ENCODE results near the gene FBN1. TPM values are rescaled to one million over a fixed set of nuclear protein-coding genes. Genes with fewer than 3 reads are reported as not detected.

The FBN1 gene
- total and polyA plus RNA-seq, 8 donors = 4.7 to 384 (median 42.6) TPM

- H3K4me1 ChIP-seq = peaks cover 0 to 17% (median 7%) of the 10 kb centered on the region in 4 donors
- H3K27me3 ChIP-seq = no peaks in the 10 kb centered on the region
- H3K27ac ChIP-seq = no peak overlapping the region
- DNase-seq = no peak
- TF ChIP-seq CTCF (IDR thresholded peaks at IDR 0.05) (no peak), POLR2A (IDR thresholded peaks at IDR 0.05) (no peak), EP300 (IDR thresholded peaks at IDR 0.05) (no peak), POLR2AphosphoS5 (IDR thresholded peaks at IDR 0.05) (no peak)
- 86 to 100% (median 93%) methylated on average over 1 of the region's 1 CpG for WGBS, 5 donors
- H3K9me3 ChIP-seq = no peaks in the 10 kb centered on the region
- H3K4me3 ChIP-seq = no peak overlapping the region
- intact Hi-C loops (cut with DNase I; ENCODE audit: low total_unique reads) = no loop called here
- H3K36me3 ChIP-seq = no peaks in the 10 kb centered on the region
These were observed 22.1 kb downstream of the FBN1 start for GRCh38 chr15:48623456-48623855.

DNA sequence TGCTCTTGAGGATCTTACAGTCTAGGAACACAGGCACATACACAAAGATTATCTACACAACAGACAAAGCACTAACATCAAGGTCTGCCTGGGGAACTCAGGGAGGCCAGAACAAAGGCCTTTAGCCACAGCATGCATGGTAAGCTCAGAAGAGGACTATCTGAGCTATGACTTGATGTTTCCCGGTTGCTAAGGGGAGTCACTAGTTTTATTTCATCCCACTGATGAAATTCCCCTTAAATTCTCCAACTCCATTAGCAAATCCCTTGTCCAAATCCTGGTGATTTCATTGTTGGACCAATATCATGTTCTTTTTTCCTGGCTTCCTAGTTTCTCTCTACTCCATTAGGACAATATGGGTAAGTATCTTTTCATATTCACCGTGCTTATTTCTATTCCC, 23.3 kb downstream of the FBN1 start:
- WGBS, 5 donors = 71 to 91% (median 82%) methylated on average over 2 of the region's 2 CpGs

GRCh38 chr15:48619446-48619845, 26.1 kb downstream of the FBN1 start:
- intact Hi-C loops (cut with DNase I; ENCODE audit: low total_unique reads) = no loop called here
- H3K36me3 ChIP-seq = no peaks in the 10 kb centered on the region
- no peak for TF ChIP-seq EP300 (IDR thresholded peaks at IDR 0.05)
- no peak for TF ChIP-seq POLR2A (IDR thresholded peaks at IDR 0.05)
- 81 to 88% (median 85%) methylated on average over 2 of the region's 2 CpGs for WGBS, 5 donors
- H3K4me3 ChIP-seq = no peak overlapping the region
- peaks cover 0 to 32% (median 14%) of the 10 kb centered on the region in 4 donors for H3K4me1 ChIP-seq
- DNase-seq = no peak
- H3K9me3 ChIP-seq = no peaks in the 10 kb centered on the region
- H3K27me3 ChIP-seq = no peaks in the 10 kb centered on the region
- no peak overlapping the region for H3K27ac ChIP-seq

More for the DNA sequence above, 23.3 kb downstream of the FBN1 start:
- Histone ChIP-seq H3K9me3 (no peaks in the 10 kb centered on the region), H3K4me3 (no peak overlapping the region), H3K4me1 (peaks cover 0 to 21% (median 6%) of the 10 kb centered on the region in 4 donors), H3K36me3 (no peaks in the 10 kb centered on the region), H3K27ac (peak overlapping the region in 1 of 5 donors; percentile 17), H3K27me3 (no peaks in the 10 kb centered on the region)
- TF ChIP-seq EP300 (IDR thresholded peaks at IDR 0.05) (no peak), CTCF (IDR thresholded peaks at IDR 0.05) (no peak), POLR2A (IDR thresholded peaks at IDR 0.05) (no peak), POLR2AphosphoS5 (IDR thresholded peaks at IDR 0.05) (no peak)
- intact Hi-C loops (cut with DNase I; ENCODE audit: low total_unique reads) = no loop called here
- DNase-seq = peak in 1 of 2 donors; percentile 17

DNA sequence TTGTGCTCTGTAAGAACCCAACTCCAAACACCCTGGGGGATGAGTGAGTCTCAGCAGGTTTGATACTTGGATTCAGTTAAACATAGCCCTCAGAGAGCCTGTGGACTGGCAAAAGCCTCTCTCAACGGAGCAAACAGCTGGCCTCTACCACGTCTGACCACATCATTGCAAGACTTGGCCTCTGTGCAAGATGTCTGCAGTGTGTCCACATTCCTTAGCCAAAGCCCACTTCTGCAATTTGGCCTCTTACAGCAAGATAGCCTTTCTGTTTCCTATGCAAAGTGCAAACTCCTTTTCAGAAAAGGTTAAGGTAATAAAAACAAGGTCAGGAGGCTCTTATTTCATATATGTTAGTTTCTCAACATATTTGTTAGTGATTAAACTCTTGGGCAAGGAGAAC, 27.9 kb downstream of the FBN1 start:
- intact Hi-C loops (cut with DNase I; ENCODE audit: low total_unique reads) = no loop called here
- Histone ChIP-seq H3K27me3 (no peaks in the 10 kb centered on the region), H3K4me3 (no peak overlapping the region), H3K27ac (peak overlapping the region in 2 of 5 donors; percentile 36 to 69), H3K36me3 (no peaks in the 10 kb centered on the region), H3K9me3 (no peaks in the 10 kb centered on the region), H3K4me1 (peaks cover 0 to 41% (median 21%) of the 10 kb centered on the region in 4 donors)
- WGBS, 5 donors = 19 to 33% (median 26%) methylated on average over 2 of the region's 2 CpGs
- TF ChIP-seq CTCF (IDR thresholded peaks at IDR 0.05) (no peak), EP300 (IDR thresholded peaks at IDR 0.05) (no peak), POLR2AphosphoS5 (IDR thresholded peaks at IDR 0.05) (peak in 1 of 3 donors; percentile 65), POLR2A (IDR thresholded peaks at IDR 0.05) (no peak)
- DNase-seq = peak; percentile 40 to 59

DNA sequence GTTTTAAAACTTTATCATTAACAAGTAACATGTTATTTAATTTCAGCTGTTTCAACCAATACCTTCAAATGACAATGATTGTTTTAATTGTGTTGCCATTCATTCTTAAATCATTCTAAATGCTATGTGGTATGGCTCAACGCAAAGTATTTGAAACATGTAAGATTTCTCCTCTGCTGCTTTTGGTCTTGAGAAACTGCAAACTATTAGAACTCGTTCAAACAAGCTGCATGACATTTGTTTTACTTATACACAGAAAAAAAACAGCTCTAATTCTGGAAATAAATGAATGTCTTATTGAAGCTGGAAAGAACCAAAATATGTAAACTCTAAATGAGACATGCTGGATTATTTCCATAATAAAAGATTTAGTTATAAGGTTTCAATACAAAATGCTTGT, 29.3 kb downstream of the FBN1 start:
- 49 to 72% (median 55%) methylated on average over 2 of the region's 2 CpGs for WGBS, 5 donors
- no peak for TF ChIP-seq CTCF (IDR thresholded peaks at IDR 0.05)
- TF ChIP-seq POLR2A (IDR thresholded peaks at IDR 0.05) = no peak
- no peak for TF ChIP-seq EP300 (IDR thresholded peaks at IDR 0.05)
- no peak for TF ChIP-seq POLR2AphosphoS5 (IDR thresholded peaks at IDR 0.05)
- no peak for DNase-seq
- H3K27me3 ChIP-seq = no peaks in the 10 kb centered on the region
- no peaks in the 10 kb centered on the region for H3K9me3 ChIP-seq
- peak overlapping the region in 1 of 5 donors; percentile 36 for H3K27ac ChIP-seq
- peaks cover 0 to 41% (median 25%) of the 10 kb centered on the region in 4 donors for H3K4me1 ChIP-seq
- no peaks in the 10 kb centered on the region for H3K36me3 ChIP-seq
- no peak overlapping the region for H3K4me3 ChIP-seq
- intact Hi-C loops (cut with DNase I; ENCODE audit: low total_unique reads) = no loop called here
